AG04449 (cell line): ENCODE data around the gene XRN1.
A peak's percentile ranks its signal among the peaks of the same experiment; 100 is the strongest.

Source experiments
- CTCF ChIA-PET: fragments of 350-600 bp; formaldehyde crosslinking; extraction: SDS; loops from one replicate; lab custom pipeline; 2021; ENCODE audit warnings: antibody characterized with exemption; lab: Yijun Ruan, JAX
- POLR2A ChIA-PET: fragments of 400-600, 350-600 bp; formaldehyde crosslinking; extraction: SDS; loops from one replicate; lab custom pipeline; 2020; ENCODE audit warnings: antibody characterized with exemption, inconsistent platforms; lab: Yijun Ruan, JAX
- DNase-seq: peaks from one replicate; pipeline ENCODE4 v3.0.0-alpha.2; 2010; ENCODE audit warnings: low read depth, low spot score
- H3K4me3 ChIP-seq: 2 replicates; pipeline ENCODE4 v1.5.1; 2011; ENCODE audit warnings: low read depth, mild to moderate bottlenecking, control low read depth, low read length
- CTCF ChIP-seq: IDR thresholded peaks from one replicate; pipeline ENCODE4 v1.5.1; 2011; ENCODE audit warnings: mild to moderate bottlenecking, moderate library complexity, low read length, control low read depth, inconsistent platforms; ENCODE audit not compliant: insufficient read depth; ENCODE audit errors: missing control alignments

Gene XRN1

GRCh38 chr3:142285083-142285517, 162.7 kb downstream of the XRN1 start:
- POLR2A ChIA-PET: no interaction called here
- no peak for DNase-seq
- CTCF ChIA-PET: interaction anchor here (1.2 kb wide), 1 partner anchor 161 kb away, joined by 3 read pairs; no protein-coding TSS in a partner anchor
- no peak overlapping the region for H3K4me3 ChIP-seq
- TF ChIP-seq CTCF: no peak

GRCh38 chr3:142282503-142282902, 165.3 kb downstream of the XRN1 start:
- no peak overlapping the region for H3K4me3 ChIP-seq
- POLR2A ChIA-PET: no interaction called here
- CTCF ChIA-PET: interaction anchor here (0.9 to 8.7 kb wide), 9 partner anchors 14 to 321 kb away, joined by 3 to 110 read pairs (median 5); no protein-coding TSS in a partner anchor
- TF ChIP-seq CTCF: no peak
- no peak for DNase-seq

GRCh38 chr3:142281474-142281873, 166.4 kb downstream of the XRN1 start:
- TF ChIP-seq CTCF: no peak
- ChIA-PET POLR2A (no interaction called here), CTCF (interaction anchor here (0.9 to 8.7 kb wide), 8 partner anchors 15 to 160 kb away, joined by 3 to 110 read pairs (median 8); no protein-coding TSS in a partner anchor)
- no peak for DNase-seq
- H3K4me3 ChIP-seq: no peak overlapping the region

- H3K4me3 ChIP-seq: no peak overlapping the region
Measured at GRCh38 chr3:142279965-142280590, 167.8 kb downstream of the XRN1 start.

GRCh38 chr3:142278451-142278850, 169.4 kb downstream of the XRN1 start:
- DNase-seq: no peak
- ChIA-PET POLR2A (interaction anchor here (0.7 kb wide), 1 partner anchor 156 kb away, joined by 3 read pairs; no protein-coding TSS in a partner anchor), CTCF (interaction anchor here (0.9 to 8.7 kb wide), 10 partner anchors 9 to 702 kb away, joined by 3 to 110 read pairs (median 10); no protein-coding TSS in a partner anchor)
- no peak overlapping the region for H3K4me3 ChIP-seq
- no peak for TF ChIP-seq CTCF

More at GRCh38 chr3:142279965-142280590, 167.8 kb downstream of the XRN1 start:
- CTCF ChIA-PET: interaction anchor here (0.7 to 8.7 kb wide), 37 partner anchors 7 to 821 kb away, joined by 3 to 110 read pairs (median 4); partner anchors contain the start of gene GK5
- POLR2A ChIA-PET: no interaction called here
- TF ChIP-seq CTCF: peak; percentile 51
- DNase-seq: peak; percentile 21

GRCh38 chr3:142276781-142277180, 171.1 kb downstream of the XRN1 start:
- ChIA-PET CTCF (interaction anchor here (0.9 to 8.7 kb wide), 4 partner anchors 96 to 159 kb away, joined by 3 to 110 read pairs (median 50); no protein-coding TSS in a partner anchor), POLR2A (no interaction called here)

More at GRCh38 chr3:142276781-142277180, 171.1 kb downstream of the XRN1 start:
- DNase-seq: peak; percentile 42
- H3K4me3 ChIP-seq: no peak overlapping the region
- no peak for TF ChIP-seq CTCF
